TTC549 (cell line): ENCODE measurements around the gene ATP8A2.
"Not testable (repeated sequence)": the region's sequence is repeated elsewhere in the genome, so short reads cannot be mapped to it uniquely, and the experiment has no call there.

ENCODE experiments used
- FAIRE-seq: peaks from 2 replicates; lab custom pipeline; 2012; peaks lifted over from hg19 to GRCh38; lab: Jason Lieb, UNC

The ATP8A2 gene

DNA sequence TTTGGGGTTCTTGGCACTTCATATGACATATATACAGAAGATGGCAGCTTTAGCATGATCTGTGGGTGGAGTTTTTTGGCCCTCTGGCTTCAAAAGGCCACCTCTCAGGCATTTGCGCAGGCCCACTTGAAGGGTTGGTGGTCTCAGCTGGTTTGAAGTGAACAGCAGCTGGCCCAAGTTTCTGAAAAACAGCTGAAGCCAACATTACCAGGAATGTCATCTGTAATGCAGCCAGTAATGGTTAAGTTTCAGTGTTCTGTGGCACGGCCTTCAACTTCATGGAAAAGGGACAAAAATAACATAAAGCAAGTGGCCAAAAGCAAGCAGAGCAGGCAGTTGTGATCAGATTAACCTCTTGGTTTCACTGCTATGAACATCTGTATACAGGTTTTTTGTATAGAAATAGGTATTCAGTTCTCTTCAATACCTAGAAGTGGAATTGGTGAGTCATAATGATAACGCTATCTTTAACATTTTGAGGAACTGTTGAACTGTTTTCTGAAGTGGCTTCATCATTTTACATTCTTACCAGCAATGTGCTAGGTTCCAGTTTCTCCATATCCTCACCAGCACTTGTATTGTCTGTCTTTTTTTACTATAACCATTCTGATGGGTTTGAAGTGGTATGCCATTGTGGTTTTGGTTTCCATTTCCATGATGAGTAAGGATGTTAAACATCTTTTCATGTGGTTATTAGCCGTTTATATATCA lies 434.6 kb downstream of the ATP8A2 start:
- FAIRE-seq, result no peak

DNA sequence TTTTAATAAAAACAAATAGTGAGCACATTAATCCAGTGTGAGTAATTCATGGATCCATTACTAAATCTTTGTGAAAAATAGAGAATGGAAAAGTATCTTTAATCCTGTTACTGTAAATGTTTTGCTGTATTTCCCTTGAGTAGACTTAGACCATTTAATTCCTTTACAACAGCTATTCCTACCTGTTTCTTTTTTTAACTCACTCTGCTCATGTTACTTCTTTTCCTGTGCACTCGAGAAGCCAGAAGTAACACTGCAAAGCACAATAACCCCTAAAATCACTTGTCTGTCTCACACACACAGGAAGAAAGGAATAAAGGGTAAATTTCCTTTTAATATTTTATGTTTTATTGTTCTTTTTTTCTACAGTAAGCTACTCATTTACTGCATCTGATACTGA lies 435.8 kb downstream of the ATP8A2 start:
- FAIRE-seq, result no peak

DNA sequence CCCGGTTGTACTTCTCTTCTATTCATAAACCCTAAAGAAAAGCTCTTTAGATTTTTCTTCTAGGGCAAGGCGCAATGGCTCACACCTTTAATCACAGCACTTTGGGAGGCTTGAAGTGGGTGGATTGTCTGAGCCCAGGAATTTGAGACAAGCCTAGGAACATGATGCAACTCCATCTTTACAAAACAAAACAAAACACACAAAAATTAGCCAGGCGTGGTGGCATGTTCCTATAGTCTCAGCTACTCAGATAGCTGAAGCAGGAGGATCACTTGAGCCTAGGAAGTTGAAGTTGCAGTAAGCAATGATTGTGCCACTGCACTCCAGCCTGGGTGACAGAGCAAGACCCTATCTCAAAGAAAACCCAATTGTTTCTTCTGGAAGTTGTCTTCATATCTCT lies 439.7 kb downstream of the ATP8A2 start:
- no peak for FAIRE-seq

DNA sequence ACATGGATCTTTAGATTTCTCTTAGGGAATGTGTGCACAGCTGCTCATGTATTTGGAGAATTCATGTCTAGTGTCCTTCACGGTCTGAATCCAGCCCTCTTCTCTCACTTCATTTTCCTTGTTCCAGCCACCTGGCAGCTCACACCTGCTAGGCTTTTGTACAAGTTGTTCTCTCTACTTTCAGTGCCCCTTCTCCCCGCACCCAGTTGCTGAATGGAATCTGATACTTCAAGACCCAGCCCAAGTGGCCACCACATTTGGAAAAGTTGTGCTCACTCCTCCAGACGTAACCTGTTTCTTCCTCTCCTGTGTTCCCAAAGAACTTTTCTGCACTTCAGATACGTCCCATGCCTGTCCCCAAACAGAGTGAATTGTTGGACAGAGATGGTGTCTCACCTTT lies 444.5 kb downstream of the ATP8A2 start:
- no peak for FAIRE-seq

- no peak for FAIRE-seq
These were observed 448.2 kb downstream of the ATP8A2 start for GRCh38 chr13:25819856-25820530.

DNA sequence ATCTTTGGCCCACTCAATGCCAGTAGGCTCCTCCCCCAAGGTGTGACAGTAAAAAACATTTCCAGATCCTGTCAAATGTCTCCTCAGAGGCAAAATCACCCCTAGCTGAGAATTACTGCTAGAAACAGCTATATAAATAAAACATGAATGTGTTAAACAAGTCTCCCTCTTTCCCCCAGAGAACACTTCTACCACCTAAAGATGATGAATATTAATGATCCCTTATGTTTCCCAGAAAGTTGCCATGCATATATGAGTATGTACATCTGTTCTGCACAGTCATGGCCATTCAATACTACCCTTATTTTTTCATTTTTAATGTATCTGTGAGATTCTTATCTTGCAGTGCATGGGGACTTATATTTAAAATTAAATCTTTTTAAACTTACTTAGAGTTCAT lies 450.0 kb downstream of the ATP8A2 start:
- no peak for FAIRE-seq

DNA sequence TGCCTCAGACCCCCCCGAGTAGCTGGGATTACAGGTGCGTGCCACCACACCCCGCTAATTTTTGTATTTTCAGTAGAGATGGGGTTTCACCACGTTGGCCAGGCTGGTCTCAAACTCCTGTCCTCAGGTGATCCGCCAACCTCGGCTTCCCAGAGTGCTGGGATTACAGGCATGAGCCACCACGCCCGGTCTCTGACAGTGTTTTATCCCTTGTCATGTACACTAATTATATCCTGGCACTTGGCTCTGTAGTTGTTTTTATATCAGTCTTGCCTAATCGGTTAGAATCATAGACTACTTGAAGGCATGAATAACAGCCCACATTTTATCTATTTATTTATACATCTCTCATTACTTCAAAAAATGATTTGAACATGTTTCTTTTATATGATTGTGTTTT lies 455.4 kb downstream of the ATP8A2 start:
- not testable (repeated sequence) for FAIRE-seq

GRCh38 chr13:25827831-25828465 lies 456.2 kb downstream of the ATP8A2 start:
- no peak for FAIRE-seq

- FAIRE-seq, result no peak
These were observed 462.0 kb downstream of the ATP8A2 start for GRCh38 chr13:25833761-25834160.

- no peak for FAIRE-seq
These were observed 465.0 kb downstream of the ATP8A2 start for GRCh38 chr13:25836574-25837336.

DNA sequence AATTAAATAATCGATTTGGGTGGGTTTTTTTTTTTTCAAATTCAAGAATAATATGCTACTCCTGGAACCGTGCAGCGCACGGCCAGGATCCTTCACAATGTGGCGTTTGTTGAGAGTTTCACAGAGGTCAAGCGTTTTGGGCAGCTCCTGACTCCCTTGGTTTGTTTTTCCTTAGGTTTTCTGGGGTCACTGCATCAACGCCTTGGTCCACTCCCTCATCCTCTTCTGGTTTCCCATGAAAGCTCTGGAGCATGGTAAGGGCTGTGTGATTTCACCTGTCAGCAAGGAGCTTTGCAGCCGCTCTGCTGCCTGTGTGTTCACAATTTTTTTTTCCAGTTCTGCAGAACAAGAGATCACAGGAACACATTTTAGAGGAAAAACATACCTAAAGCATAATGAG lies 467.6 kb downstream of the ATP8A2 start:
- no peak for FAIRE-seq

GRCh38 chr13:25840261-25840660 lies 468.5 kb downstream of the ATP8A2 start:
- FAIRE-seq, result no peak

DNA sequence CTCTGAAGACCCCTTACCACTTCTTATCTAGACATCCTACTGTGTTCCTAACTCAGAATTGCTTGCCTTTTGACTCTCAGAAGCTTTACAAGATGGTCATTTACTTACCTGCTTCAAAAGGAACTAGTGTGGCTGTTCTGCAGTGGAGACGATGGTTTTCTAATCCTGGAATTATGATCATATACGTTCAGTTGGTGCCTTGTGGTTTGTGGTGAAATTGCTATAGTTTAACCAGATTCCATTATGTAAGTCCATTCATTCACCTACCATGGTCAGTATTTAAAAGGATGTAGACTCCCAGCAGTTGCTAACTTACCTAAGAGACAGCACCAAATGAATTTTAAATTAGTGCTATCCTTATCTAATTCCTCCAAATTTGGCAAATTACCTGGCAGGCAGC lies 469.2 kb downstream of the ATP8A2 start:
- no peak for FAIRE-seq

- no peak for FAIRE-seq
These were observed 471.9 kb downstream of the ATP8A2 start for GRCh38 chr13:25843692-25844091.

GRCh38 chr13:25844559-25845434 lies 473.0 kb downstream of the ATP8A2 start:
- FAIRE-seq, result no peak

DNA sequence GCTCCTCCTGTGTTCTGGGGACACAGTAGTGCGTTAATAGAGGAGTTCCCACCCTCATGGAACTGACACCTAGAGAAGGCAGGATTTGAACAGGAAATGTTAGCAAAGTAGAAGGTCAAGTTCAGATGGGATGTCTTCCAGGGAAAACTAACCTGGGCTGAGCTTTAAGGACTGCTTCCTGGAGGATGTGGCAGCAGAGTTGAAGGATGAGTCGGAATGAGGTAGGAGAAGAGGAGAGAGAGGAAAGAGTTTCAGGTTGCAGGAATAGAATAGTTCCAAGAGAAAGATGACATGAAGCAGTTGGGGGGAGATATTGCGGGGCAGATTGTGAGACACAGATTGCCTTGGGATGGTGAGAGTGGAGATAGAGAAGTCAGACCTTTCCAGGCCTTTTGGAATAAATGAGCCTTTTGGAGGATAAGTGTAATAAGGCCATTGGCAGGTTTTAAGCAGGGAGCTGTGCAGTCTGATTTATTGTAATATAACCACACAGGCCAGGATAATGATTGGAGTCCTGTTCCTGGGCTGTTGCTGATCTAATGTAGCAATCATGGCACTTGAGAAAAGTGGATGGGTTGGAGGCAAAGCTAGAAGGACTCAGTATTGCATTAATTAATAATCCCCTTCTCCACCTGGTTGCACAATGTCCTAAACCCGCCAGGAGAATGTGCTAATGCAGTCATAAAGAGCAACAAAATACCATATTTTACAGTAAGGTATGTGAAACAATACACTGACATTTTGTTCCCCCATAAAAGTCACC lies 474.6 kb downstream of the ATP8A2 start:
- FAIRE-seq, result no peak

DNA sequence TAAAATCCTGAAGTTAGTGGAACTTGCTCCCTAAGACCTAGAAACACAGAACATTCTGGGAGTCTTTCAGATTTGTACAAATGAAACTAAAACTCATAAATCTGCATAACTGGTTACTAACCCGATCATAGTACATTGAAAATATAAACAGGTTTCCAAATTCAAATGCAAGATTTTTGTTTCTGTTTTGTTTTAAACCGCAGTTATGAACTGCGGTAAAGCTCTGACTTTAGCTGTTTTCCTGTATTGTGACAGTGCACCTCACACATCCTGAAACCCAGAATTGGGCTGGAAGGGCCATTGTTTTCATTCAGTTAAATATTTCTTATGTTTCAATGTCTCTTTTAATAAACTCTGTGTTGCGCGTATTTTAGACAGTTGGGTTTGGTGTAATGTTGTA lies 475.4 kb downstream of the ATP8A2 start:
- FAIRE-seq, result no peak

- FAIRE-seq, result no peak
These were observed 476.2 kb downstream of the ATP8A2 start for GRCh38 chr13:25847635-25848626.

DNA sequence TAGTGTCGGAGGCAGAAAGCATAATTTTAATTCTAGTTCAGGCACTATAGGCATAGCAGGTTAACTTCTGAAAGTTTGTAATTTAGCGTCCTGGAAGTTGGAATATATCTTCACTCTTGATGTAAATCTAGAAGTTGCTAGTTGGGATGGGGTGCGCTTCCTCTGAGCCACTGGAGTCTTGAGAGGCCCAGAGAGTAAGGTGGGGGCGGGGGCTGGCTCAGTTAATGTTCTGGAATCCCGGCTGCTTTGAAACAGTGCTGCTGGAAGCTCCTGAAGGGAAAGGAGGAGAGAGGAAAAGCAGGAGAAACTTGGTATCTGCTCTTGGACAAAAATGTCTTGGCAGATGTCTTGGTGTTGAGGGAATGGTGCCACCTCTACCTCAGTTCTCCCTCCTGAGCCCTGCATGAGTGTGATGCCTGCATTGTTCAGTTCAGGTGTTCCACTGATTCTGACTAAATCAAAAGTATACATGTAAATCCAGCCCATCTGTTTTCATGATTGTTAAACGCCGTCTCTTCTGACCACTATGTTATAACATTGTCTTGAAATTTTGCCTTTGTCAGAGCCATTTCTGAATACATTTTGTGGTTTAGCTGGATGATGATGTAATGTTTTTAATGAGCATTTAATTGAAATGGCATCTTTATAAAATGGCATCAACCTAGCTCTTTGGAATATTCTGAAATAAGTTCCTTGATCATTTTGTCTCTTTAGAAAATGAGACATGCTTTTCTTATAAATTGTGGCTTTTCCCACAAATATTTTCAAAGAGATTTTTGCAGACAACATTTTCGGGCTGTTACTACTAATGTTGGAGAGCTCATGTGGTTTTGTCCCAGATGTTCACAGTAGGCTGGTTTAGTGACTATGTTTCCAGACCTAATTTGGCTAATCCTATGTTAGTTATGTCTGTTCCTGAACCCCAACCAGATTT lies 477.3 kb downstream of the ATP8A2 start:
- FAIRE-seq, result no peak
